Thyroid gland (tissue), 4 donors: Measurements from ENCODE around the gene LRIT1.

ENCODE experiments used
- CTCF ChIP-seq, 6 experiments: fragments of 200-600 bp in 3 of 6; fragments of 450-650 bp in 3 of 6; sonication (generic) in 3 of 6; IDR thresholded peaks; one replicate each; pipeline ENCODE4 v1.5.1; 2016 to 2019; ENCODE audit warnings: antibody characterized with exemption in 6 of 6, mild to moderate bottlenecking in 2 of 6, inconsistent platforms in 1 of 6, moderate library complexity in 1 of 6
- POLR2A ChIP-seq, 2 donors: fragments of 450-650 bp; IDR thresholded peaks; one replicate each; pipeline ENCODE4 v1.6.1; 2017; ENCODE audit warnings: antibody characterized with exemption in 2 of 2, mild to moderate bottlenecking in 2 of 2, moderate library complexity in 1 of 2

DNA sequence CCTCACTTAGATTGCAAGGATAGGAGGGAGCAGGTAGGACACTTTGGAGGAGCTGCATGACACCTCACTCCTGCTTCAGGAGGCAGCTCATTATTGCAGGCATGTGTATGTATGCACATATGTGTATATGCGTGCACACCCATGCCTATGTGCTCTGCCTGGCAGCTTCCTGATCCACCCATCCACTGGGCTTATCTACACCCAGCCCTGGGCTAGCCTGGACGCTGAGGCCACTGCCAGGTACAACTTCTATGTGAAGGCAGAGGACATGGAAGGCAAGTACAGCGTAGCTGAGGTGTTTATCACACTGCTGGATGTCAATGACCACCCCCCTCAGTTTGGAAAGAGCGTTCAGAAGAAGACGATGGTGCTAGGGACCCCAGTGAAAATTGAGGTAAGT lies 29.3 kb downstream of the LRIT1 start:
- TF ChIP-seq CTCF (IDR thresholded peaks at IDR 0.05) (no peak), POLR2A (IDR thresholded peaks at IDR 0.05) (no peak)
